Mucosa of gallbladder (tissue), 1 donor: ENCODE data around the gene ANKRD62. TPM values are rescaled to one million over a fixed set of nuclear protein-coding genes. Genes with fewer than 3 reads are reported as not detected.
"Not testable (repeated sequence)": the region's sequence is repeated elsewhere in the genome, so short reads cannot be mapped to it uniquely, and the experiment has no call there.

ENCODE experiments used
- DNase-seq: peaks from one replicate; pipeline ENCODE4 v3.0.0-alpha.2; 2020; ENCODE audit warnings: low spot score
- total RNA-seq: library from RNA; stranded (reverse); gene quantifications from one replicate; pipeline ENCODE4 v1.2.1, GENCODE V29; 2021
- donor health status: DM: no; HTN: no; CAD: no.

ANKRD62 gene
- total RNA-seq, 1 donor from 2014 or later: not detected

- no peak for DNase-seq
These were observed 4.7 kb downstream of the ANKRD62 start for GRCh38 chr18:12098374-12098773.

GRCh38 chr18:12099160-12099559 lies 5.5 kb downstream of the ANKRD62 start:
- no peak for DNase-seq

- DNase-seq: no peak
These were observed 7.6 kb downstream of the ANKRD62 start for GRCh38 chr18:12101266-12101665.

GRCh38 chr18:12102136-12102842 lies 8.6 kb downstream of the ANKRD62 start:
- no peak for DNase-seq

- DNase-seq: no peak
These were observed 12.8 kb downstream of the ANKRD62 start for GRCh38 chr18:12106471-12106870.

GRCh38 chr18:12109836-12110235 lies 16.2 kb downstream of the ANKRD62 start:
- DNase-seq: no peak

- DNase-seq: no peak
These were observed 20.5 kb downstream of the ANKRD62 start for GRCh38 chr18:12113999-12114646.

GRCh38 chr18:12119358-12119757 lies 25.7 kb downstream of the ANKRD62 start:
- no peak for DNase-seq

GRCh38 chr18:12121175-12122042 lies 27.8 kb downstream of the ANKRD62 start:
- no peak for DNase-seq

- DNase-seq: not testable (repeated sequence)
These were observed 28.4 kb downstream of the ANKRD62 start for GRCh38 chr18:12122043-12122389.

GRCh38 chr18:12127647-12128046 lies 34.0 kb downstream of the ANKRD62 start:
- DNase-seq: not testable (repeated sequence)

- not testable (repeated sequence) for DNase-seq
These were observed 45.2 kb downstream of the ANKRD62 start for GRCh38 chr18:12138831-12139230.

- DNase-seq: not testable (repeated sequence)
These were observed 47.2 kb downstream of the ANKRD62 start for GRCh38 chr18:12140866-12141265.

GRCh38 chr18:12141778-12142177 lies 48.1 kb downstream of the ANKRD62 start:
- DNase-seq: not testable (repeated sequence)

GRCh38 chr18:12149431-12149830 lies 55.8 kb downstream of the ANKRD62 start:
- not testable (repeated sequence) for DNase-seq

- DNase-seq: no peak
These were observed 60.7 kb downstream of the ANKRD62 start for GRCh38 chr18:12154361-12154760.

- DNase-seq: no peak
These were observed 62.4 kb downstream of the ANKRD62 start for GRCh38 chr18:12155996-12156395.

GRCh38 chr18:12159446-12159845 lies 65.8 kb downstream of the ANKRD62 start:
- no peak for DNase-seq

- DNase-seq: no peak
These were observed 69.1 kb downstream of the ANKRD62 start for GRCh38 chr18:12162786-12163185.

- no peak for DNase-seq
These were observed 71.6 kb downstream of the ANKRD62 start for GRCh38 chr18:12165038-12165768.
